HepG2 (cell line): ENCODE measurements around the gene SNAI3. TPM values are rescaled to one million over a fixed set of nuclear protein-coding genes. Genes with fewer than 3 reads are reported as not detected.

Experiments
- ARID5B ChIP-seq: IDR thresholded peaks from 2 replicates; pipeline ENCODE4 v1.4.0; 2020; ENCODE audit warnings: mild to moderate bottlenecking, missing genetic modification reagents
- BRCA1 ChIP-seq: sonication (generic); formaldehyde crosslinking; IDR thresholded peaks from 2 replicates; pipeline ENCODE4 v1.4.0; 2020; ENCODE audit warnings: missing genetic modification reagents
- HOXA3 ChIP-seq: sonication (generic); formaldehyde crosslinking; IDR thresholded peaks from 2 replicates; pipeline ENCODE4 v1.5.0; 2020; ENCODE audit warnings: missing genetic modification reagents
- KAT2B ChIP-seq: fragments of 150-350 bp; IDR thresholded peaks from 2 replicates; pipeline ENCODE4 v1.6.1; 2014; ENCODE audit warnings: low read depth, low read length, borderline replicate concordance
- KDM5A ChIP-seq: fragments of 200-600 bp; sonication (generic); IDR thresholded peaks from 2 replicates; pipeline ENCODE4 v1.7.0; 2018; ENCODE audit warnings: antibody characterized with exemption, mild to moderate bottlenecking, low read length, borderline replicate concordance
- MTF1 ChIP-seq: sonication (generic); formaldehyde crosslinking; IDR thresholded peaks from 2 replicates; pipeline ENCODE4 v1.5.0; 2020; ENCODE audit warnings: missing genetic modification reagents
- RARG ChIP-seq: sonication (generic); formaldehyde crosslinking; IDR thresholded peaks from 2 replicates; pipeline ENCODE4 v1.4.0; 2020; ENCODE audit warnings: low read depth, mild to moderate bottlenecking, missing genetic modification reagents
- REST ChIP-seq, 2 experiments: IDR thresholded peaks; 2 replicates each; pipeline ENCODE4 v1.6.1; 2011 to 2012; ENCODE audit warnings: low read length in 2 of 2, borderline replicate concordance in 1 of 2, low read depth in 1 of 2, mild to moderate bottlenecking in 1 of 2, moderate library complexity in 1 of 2
- SNAPC5 ChIP-seq: sonication (generic); formaldehyde crosslinking; IDR thresholded peaks from 2 replicates; pipeline ENCODE4 v1.8.1; 2023; ENCODE audit warnings: mild to moderate bottlenecking, missing genetic modification reagents, borderline replicate concordance
- ZBTB37 ChIP-seq: sonication (generic); formaldehyde crosslinking; IDR thresholded peaks from 2 replicates; pipeline ENCODE4 v1.4.0; 2020; ENCODE audit warnings: mild to moderate bottlenecking, missing genetic modification reagents
- ZBTB43 ChIP-seq: sonication (generic); formaldehyde crosslinking; conservative IDR thresholded peaks from 2 replicates; pipeline ENCODE4 v1.4.0; 2020; ENCODE audit warnings: missing genetic modification reagents
- ZNF644 ChIP-seq: IDR thresholded peaks from 2 replicates; pipeline ENCODE4 v1.6.1; 2016; ENCODE audit warnings: low read depth
- ZNF687 ChIP-seq: sonication (generic); formaldehyde crosslinking; IDR thresholded peaks from 2 replicates; pipeline ENCODE4 v1.5.1; 2020; ENCODE audit warnings: mild to moderate bottlenecking, missing genetic modification reagents, moderate library complexity
- polyA plus RNA-seq, 8 experiments: library from polyadenylated mRNA; depleted of rRNA in 3 of 8; stranded (reverse) in 7 of 8; unstranded in 1 of 8; fragments of >200 nt; fragmentation: Illumina TruSeq in 4 of 8; extraction: Trizol in 4 of 8; gene quantifications; 2 replicates each; pipeline versions ENCODE4 v1.2.1 to v1.2.3, GENCODE V29; 2011 to 2016; ENCODE audit warnings: low read depth in 4 of 8, missing spikeins in 1 of 8, mixed read lengths in 1 of 8; ENCODE audit not compliant: insufficient read depth in 1 of 8
- total RNA-seq, 5 experiments: library from RNA; depleted of rRNA; stranded (reverse); fragments of >200 nt; fragmentation: Illumina TruSeq; extraction: Trizol; gene quantifications; 2 replicates each; pipeline ENCODE4 v1.2.3, GENCODE V29; 2016; ENCODE audit warnings: low read depth in 1 of 5

Gene SNAI3
- total and polyA plus RNA-seq, 2 of the 13 experiments (the other 11 are each of a cell fraction or from before 2014, with no cell fraction given), result 0.09 to 0.18 TPM

GRCh38 chr16:88662843-88663606 is 23.3 kb downstream of the SNAI3 start, which contains the start of gene MVD (continued):
- TF ChIP-seq ARID5B (CRISPR knock-in tag), result peak; percentile 63
- TF ChIP-seq HOXA3 (CRISPR knock-in tag), result peak; percentile 86
- TF ChIP-seq KAT2B, result no peak
- 0 out of 2 replicates have a peak, but pooled peaks have one; percentile 11 for TF ChIP-seq SNAPC5
- no peak for TF ChIP-seq ZNF644 (CRISPR knock-in tag)
- no peak for TF ChIP-seq ZBTB37 (CRISPR knock-in tag)
- TF ChIP-seq MTF1 (CRISPR knock-in tag), result no peak
- TF ChIP-seq ZBTB43 (CRISPR knock-in tag), result no peak; the same call in 1 of the 2 replicates
- TF ChIP-seq BRCA1, result no peak; the same call in none of the 2 replicates
- TF ChIP-seq ZNF687 (CRISPR knock-in tag), result peak; percentile 93
- peak; percentile 40 to 77 for TF ChIP-seq REST (IDR thresholded peaks at IDR 0.05; ENCODE audit: borderline replicate concordance in 1 of 2, low read depth in 1 of 2, low read length in 2 of 2)
- TF ChIP-seq KDM5A, result peak; percentile 85
- peak; percentile 24; the same call in 1 of the 2 replicates for TF ChIP-seq RARG (CRISPR knock-in tag)
